Measurements from ENCODE around the gene SERBP1.

SERBP1 gene

GRCh38 chr1:67361641-67362040 is 68.6 kb downstream of the SERBP1 start (continued):
- TF ChIP-seq ZNF221 (tag by site-specific recombination; IDR thresholded peaks at IDR 0.05; ENCODE audit: borderline replicate concordance) (no peak), ZNF169 (tag by site-specific recombination; IDR thresholded peaks at IDR 0.05) (no peak), ZNF266 (tag by site-specific recombination; IDR thresholded peaks at IDR 0.05; ENCODE audit: low read depth) (no peak), ZNF48 (tag by site-specific recombination; IDR thresholded peaks at IDR 0.05) (no peak), KLF1 (tag by site-specific recombination; IDR thresholded peaks at IDR 0.05) (no peak)

- ChIA-PET POLR2A (no interaction called here), CTCF (interaction anchor here (1.1 kb wide), 1 partner anchor 14 kb away, joined by 3 read pairs; no protein-coding TSS in a partner anchor)
- TF ChIP-seq ZNF544 (tag by site-specific recombination; IDR thresholded peaks at IDR 0.05) (no peak), AEBP2 (tag by site-specific recombination; IDR thresholded peaks at IDR 0.05; ENCODE audit: borderline replicate concordance) (no peak), ZNF146 (tag by site-specific recombination; IDR thresholded peaks at IDR 0.05) (no peak), ELK4 (IDR thresholded peaks at IDR 0.05; ENCODE audit: borderline replicate concordance, low read depth, low read length) (no peak)
- Histone ChIP-seq H3K9me3 (ENCODE audit: control insufficient read depth, insufficient read depth, low read depth, low read length) (no peaks in the 10 kb centered on the region), H3K36me3 (ENCODE audit: control insufficient read depth in 2 of 2, insufficient read depth in 1 of 2, low read length in 2 of 2) (no peaks in the 10 kb centered on the region), H3K4me3 (ENCODE audit: low read depth, low read length) (no peak overlapping the region), H3K4me1 (ENCODE audit: control insufficient read depth, insufficient read depth, low read length) (no peaks in the 10 kb centered on the region), H3K27ac (ENCODE audit: extremely low read depth, low read depth, low read length) (no peak overlapping the region)
Observed at GRCh38 chr1:67359592-67359991, 70.6 kb downstream of the SERBP1 start.
